GM12873 (cell line): ENCODE data around the gene NECAB2.

Experiments used
- CTCF ChIP-seq: IDR thresholded peaks from 2 replicates; pipeline ENCODE4 v1.5.1; 2012; ENCODE audit warnings: low read depth, mild to moderate bottlenecking, moderate library complexity, low read length, control low read depth; ENCODE audit not compliant: insufficient read depth; ENCODE audit errors: missing control alignments

NECAB2 gene

GRCh38 chr16:83994703-83995102 lies 26.7 kb downstream of the NECAB2 start:
- TF ChIP-seq CTCF = no peak

GRCh38 chr16:83995754-83996153 lies 27.7 kb downstream of the NECAB2 start:
- no peak for TF ChIP-seq CTCF

GRCh38 chr16:83996481-83997252 lies 28.6 kb downstream of the NECAB2 start:
- peak; percentile 44 for TF ChIP-seq CTCF

GRCh38 chr16:83998091-83998490 lies 30.0 kb downstream of the NECAB2 start:
- TF ChIP-seq CTCF = no peak

- TF ChIP-seq CTCF = no peak
These were observed 33.1 kb downstream of the NECAB2 start for GRCh38 chr16:84000989-84001642.

GRCh38 chr16:84001726-84002125 lies 33.7 kb downstream of the NECAB2 start:
- TF ChIP-seq CTCF = no peak

GRCh38 chr16:84003038-84003437 lies 35.0 kb downstream of the NECAB2 start:
- TF ChIP-seq CTCF = no peak
